Activated effector memory CD4-positive, alpha-beta T cell treated with Interleukin-2 at 50 U/mL for 16 hours (primary cell): ENCODE data around the gene SLIT1.

Source experiments
- DNase-seq: peaks from one replicate; pipeline ENCODE4 v3.0.0-alpha.2; 2020

The SLIT1 gene

GRCh38 chr10:96996275-96996965 is 189.3 kb downstream of the SLIT1 start:
- no peak for DNase-seq

DNA sequence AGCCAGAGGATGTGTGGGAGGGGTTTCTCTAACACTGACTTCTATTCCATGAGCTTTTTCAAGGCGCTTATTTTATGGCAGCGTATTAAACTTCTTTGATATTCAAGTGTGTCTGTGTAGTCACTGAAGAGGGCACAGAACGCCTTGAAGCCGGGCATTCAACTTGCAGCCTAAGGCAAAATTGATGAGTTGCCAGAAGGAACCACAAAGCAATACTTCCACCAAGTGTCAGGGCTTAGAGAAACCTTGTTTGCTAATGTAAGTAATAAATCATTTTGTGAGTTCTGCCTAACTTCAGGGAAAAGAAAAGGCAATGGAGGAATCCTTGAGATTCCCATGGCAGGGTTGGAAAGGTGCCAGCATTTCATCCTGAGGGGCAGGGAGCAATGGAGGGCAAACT is 189.9 kb downstream of the SLIT1 start:
- no peak for DNase-seq

DNA sequence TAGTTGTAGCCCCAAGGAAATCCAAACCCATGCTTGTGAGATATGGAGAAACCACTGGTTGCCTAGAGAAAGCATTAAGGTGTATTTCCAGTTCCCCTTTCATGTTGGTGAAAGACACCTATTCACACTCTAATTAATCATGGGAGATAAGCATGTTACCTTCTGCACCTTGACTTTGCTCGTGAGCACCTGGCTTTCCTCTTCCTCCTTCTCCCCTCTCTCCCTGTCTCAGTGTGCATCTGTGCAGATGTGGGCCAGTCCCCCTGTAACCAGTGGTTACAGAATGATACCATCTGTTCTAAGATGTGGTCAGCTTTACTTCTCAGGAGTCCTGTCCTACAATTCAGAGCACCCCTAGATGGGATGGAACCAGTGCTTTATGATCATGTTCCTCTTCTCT is 193.0 kb downstream of the SLIT1 start:
- DNase-seq, result no peak

DNA sequence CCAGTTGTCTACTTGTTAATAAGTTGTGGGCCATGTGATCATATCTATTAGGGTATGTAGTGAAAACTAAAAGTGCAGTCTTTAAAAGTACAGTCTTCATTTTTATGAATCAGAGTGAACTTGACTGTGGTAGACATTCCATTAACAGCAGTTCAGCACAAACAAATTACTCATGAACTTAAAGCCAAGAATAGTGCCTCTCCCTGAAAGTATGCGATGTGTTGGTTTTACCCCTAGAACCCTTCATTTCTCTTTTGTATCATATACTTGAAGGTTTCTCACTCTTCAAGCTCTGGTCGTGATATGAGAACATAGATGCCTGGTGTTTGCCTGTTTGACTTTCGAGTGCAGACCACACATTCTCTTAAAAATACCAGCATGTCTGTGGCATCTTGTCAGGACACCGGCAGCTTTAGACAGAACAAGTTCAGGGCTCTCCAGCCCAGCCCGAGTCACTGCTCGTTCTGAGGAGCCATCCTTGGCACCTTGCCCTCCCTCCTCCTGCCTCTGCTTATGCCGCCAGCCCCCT is 194.4 kb downstream of the SLIT1 start:
- no peak for DNase-seq

- DNase-seq, result no peak
Observed at GRCh38 chr10:96988426-96988825, 197.3 kb downstream of the SLIT1 start.

- no peak for DNase-seq
Observed at GRCh38 chr10:96987842-96988175, 197.9 kb downstream of the SLIT1 start.

- no peak for DNase-seq
Observed at GRCh38 chr10:96987141-96987841, 198.5 kb downstream of the SLIT1 start.

- DNase-seq, result no peak
Observed at GRCh38 chr10:96986200-96986856, 199.4 kb downstream of the SLIT1 start.

DNA sequence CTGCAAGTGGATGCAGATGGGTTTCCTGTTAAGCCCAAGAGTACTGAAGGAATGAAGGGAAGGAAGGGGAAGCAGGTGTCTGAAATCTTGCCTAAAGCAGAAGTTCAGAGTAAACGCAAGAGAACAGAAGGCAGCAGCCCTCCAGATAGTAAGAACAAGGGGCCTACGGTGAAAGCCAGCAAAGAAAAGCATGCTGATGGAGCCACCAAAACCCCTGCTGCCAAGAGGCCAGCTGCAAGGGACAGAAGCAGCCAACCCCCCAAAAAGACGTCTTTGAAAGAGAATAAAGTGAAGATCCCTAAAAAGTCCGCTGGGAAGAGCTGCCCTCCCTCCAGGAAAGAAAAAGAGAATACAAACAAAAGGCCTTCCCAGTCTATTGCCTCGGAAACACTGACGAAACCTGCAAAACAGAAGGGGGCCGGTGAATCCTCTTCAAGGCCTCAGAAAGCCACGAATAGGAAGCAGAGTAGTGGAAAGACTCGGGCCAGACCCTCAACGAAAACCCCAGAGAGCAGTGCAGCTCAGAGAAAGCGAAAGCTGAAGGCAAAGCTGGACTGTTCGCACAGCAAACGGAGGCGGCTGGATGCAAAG is 201.1 kb downstream of the SLIT1 start:
- no peak for DNase-seq

DNA sequence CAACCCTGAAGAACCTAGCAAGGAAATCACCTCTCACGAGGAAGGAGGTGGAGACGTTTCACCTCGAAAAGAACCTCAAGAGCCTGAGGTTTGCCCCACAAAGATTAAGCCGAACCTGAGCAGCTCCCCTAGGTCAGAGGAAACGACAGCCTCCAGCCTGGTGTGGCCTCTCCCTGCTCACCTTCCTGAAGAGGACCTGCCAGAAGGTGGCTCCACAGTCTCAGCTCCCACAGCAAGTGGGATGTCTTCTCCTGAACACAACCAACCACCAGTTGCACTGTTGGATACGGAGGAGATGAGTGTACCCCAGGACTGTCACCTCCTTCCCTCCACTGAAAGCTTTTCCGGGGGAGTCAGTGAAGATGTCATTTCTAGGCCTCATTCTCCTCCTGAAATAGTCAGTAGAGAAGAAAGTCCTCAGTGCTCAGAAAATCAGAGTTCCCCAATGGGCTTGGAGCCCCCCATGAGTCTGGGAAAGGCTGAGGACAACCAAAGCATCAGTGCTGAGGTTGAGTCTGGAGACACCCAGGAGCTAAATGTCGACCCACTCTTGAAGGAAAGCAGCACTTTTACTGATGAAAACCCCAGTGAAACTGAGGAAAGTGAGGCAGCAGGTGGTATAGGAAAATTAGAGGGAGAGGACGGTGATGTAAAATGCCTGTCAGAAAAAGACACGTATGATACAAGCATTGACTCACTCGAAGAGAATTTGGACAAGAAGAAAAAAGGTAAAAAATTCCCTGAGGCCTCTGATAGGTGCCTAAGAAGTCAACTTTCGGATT is 203.4 kb downstream of the SLIT1 start:
- no peak for DNase-seq

- DNase-seq, result no peak
Observed at GRCh38 chr10:96978621-96979154, 207.1 kb downstream of the SLIT1 start.

DNA sequence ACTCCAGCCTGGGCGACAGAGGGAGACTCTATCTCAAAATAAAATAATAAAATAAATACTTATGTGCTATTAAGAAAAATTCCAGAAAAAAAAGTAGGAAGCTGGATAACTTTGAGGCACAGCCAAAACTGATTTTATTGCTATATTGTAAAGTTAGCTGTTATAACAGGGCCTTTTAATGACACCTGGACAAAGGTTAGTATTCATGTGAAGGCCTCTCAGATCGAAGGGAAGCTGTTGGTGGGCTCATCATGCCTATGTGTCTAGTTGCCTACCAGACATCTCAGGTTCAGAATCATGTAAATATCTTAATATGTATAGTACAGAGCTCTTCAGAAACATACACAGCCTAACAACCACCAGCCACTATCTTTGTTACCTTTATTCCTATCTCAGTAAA is 210.6 kb downstream of the SLIT1 start:
- DNase-seq, result no peak

DNA sequence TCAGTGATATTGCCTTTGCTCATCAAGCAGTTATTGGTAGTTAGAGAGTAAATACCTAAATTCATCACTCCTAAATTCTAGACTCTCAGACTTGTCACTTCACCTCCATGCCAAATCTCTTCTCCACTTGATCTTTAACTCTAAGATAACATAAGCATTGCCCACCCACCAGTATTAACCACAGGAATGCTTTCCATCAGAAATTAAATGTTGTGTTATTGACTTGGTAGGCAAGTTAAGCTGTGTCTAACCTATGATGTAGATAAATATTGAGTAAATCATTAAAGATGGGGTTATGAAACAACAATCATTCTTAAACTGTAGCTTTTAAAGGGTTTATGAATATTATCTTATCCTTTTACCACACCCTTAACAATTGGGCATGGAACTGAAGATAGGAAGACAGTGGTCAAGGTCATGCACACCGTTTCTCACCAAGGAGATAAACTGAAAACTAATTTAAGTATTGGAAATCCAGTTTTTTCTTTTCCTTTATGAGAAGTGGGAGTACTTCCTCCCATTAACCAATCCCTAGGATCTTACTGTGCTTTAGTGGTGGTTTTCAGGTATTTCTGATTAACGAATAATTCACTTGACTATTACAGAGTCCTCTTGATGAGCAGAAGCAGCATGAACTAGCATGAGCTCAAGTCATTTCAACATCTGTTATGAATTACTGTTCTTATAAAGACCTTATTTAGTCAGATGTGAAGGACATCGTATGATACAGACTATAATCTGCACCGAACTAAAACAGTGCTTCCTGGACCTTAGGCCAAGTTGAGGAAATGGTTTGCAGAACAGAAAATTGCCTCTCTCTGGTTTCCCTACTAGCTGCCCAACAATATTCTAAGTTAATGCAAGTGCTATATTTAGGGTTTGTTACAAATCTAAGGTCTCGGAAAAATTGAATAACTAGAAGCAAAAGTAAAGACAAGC is 211.7 kb downstream of the SLIT1 start:
- DNase-seq, result no peak

GRCh38 chr10:96972264-96972663 is 213.5 kb downstream of the SLIT1 start:
- no peak for DNase-seq

GRCh38 chr10:96971324-96971723 is 214.4 kb downstream of the SLIT1 start:
- DNase-seq, result no peak

DNA sequence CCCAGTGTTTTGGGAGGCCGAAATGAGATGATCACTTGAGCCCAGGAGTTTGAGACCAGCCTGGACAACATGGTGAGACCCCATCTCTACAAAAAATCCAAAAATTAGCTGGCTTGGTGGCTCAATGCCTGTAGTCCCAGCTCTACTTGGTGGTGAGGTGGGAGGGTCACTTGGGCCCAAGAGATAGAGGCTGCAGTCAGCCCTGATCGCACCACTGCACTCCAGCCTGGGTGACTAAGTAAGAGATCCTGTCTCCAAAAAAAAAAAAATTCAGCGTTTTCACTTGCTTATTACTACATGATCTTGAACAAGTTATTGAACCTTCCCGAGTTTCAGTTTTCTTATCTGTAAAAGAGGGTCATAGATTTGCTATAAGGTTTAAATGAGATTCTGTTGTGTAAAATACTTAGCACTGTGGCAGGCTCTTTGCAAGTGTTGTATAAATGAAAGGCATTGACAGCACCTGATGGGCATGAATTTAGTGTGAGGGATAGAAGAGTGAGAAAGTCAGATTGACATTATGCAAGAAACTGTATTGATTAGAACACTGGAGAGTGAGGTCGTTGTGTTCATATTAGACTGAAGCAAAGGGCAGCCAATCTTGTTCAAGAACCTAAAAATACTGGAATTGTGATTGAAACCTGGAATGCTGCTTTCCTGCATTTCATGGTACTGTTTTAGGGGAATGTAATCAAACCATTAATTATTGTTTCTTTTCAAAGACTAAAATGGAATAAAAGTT is 216.9 kb downstream of the SLIT1 start:
- no peak for DNase-seq

DNA sequence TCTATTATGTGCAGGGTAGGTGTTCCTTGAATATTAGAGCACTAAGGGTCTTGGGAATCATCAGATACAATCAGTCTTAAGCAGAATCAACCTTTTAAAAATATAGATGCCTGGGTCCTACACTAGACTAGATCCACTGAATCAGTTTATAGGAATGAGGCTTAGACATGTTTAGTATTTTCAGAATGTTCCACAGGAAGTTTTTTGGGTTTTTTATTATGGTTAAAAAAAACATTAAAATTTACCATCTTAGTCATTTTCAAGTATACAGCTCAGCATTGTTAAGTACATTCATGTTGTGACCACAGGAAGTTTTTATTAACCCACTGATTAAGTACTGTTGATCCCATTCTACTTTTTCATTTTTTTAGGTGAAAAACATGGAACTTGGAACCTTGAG is 217.9 kb downstream of the SLIT1 start:
- DNase-seq, result no peak

- no peak for DNase-seq
Observed at GRCh38 chr10:96964131-96964530, 221.6 kb downstream of the SLIT1 start.

- DNase-seq, result no peak
Observed at GRCh38 chr10:96960872-96961271, 224.9 kb downstream of the SLIT1 start.

- no peak for DNase-seq
Observed at GRCh38 chr10:96959733-96960132, 226.0 kb downstream of the SLIT1 start.

GRCh38 chr10:96958071-96958470 is 227.7 kb downstream of the SLIT1 start:
- DNase-seq, result no peak
